PFSK-1 (cell line): Measurements from ENCODE around the gene TLE4.

Source experiments
- POLR2AphosphoS5 ChIP-seq: IDR thresholded peaks from 2 replicates; pipeline ENCODE4 v1.6.1; 2012; ENCODE audit warnings: low read depth, mild to moderate bottlenecking, control low read depth, low read length, moderate library complexity
- TAF1 ChIP-seq: IDR thresholded peaks from 2 replicates; pipeline ENCODE4 v1.6.1; 2012; ENCODE audit warnings: low read length, control low read depth, borderline replicate concordance; ENCODE audit not compliant: insufficient read depth
- TF ChIP-seq, protein P1 (sequence below), 2 experiments: IDR thresholded peaks; 2 replicates each; pipeline versions ENCODE4 v1.6.1 to v1.8.0; 2011 to 2012; ENCODE audit warnings: low read depth in 2 of 2, low read length in 2 of 2, control low read depth in 1 of 2, inconsistent platforms in 1 of 2, mild to moderate bottlenecking in 1 of 2, moderate library complexity in 1 of 2; ENCODE audit not compliant: insufficient read depth in 1 of 2

DNA sequence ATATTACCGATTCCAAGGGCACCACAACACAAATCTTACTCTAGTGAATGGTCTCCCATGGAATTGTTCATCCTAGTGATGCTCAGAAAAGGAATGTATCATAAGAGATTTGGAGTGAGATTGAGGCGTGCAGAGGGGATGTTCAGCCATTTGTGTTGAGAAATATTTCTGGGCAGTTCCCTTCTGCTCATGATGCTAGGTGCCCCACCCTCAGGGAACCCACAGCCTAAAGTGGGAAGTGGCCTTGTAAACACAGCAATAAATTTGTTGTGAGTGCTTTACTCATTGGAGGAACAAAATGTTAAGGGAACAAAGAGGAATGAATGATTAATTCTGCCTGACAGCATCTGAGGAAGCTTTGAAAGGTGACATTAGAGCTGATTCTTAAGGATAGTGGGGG, 129.9 kb downstream of the TLE4 start:
- TF ChIP-seq POLR2AphosphoS5 (no peak), TAF1 (no peak)
- TF ChIP-seq, protein P1, sequence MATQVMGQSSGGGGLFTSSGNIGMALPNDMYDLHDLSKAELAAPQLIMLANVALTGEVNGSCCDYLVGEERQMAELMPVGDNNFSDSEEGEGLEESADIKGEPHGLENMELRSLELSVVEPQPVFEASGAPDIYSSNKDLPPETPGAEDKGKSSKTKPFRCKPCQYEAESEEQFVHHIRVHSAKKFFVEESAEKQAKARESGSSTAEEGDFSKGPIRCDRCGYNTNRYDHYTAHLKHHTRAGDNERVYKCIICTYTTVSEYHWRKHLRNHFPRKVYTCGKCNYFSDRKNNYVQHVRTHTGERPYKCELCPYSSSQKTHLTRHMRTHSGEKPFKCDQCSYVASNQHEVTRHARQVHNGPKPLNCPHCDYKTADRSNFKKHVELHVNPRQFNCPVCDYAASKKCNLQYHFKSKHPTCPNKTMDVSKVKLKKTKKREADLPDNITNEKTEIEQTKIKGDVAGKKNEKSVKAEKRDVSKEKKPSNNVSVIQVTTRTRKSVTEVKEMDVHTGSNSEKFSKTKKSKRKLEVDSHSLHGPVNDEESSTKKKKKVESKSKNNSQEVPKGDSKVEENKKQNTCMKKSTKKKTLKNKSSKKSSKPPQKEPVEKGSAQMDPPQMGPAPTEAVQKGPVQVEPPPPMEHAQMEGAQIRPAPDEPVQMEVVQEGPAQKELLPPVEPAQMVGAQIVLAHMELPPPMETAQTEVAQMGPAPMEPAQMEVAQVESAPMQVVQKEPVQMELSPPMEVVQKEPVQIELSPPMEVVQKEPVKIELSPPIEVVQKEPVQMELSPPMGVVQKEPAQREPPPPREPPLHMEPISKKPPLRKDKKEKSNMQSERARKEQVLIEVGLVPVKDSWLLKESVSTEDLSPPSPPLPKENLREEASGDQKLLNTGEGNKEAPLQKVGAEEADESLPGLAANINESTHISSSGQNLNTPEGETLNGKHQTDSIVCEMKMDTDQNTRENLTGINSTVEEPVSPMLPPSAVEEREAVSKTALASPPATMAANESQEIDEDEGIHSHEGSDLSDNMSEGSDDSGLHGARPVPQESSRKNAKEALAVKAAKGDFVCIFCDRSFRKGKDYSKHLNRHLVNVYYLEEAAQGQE (IDR thresholded peaks at IDR 0.05; ENCODE audit: insufficient read depth in 1 of 2, low read depth in 2 of 2, low read length in 2 of 2) = no peak
